Measurements from ENCODE around the gene FAM3B.
"Not testable (repeated sequence)": the region's sequence is repeated elsewhere in the genome, so short reads cannot be mapped to it uniquely, and the experiment has no call there.

The FAM3B gene, protein sequence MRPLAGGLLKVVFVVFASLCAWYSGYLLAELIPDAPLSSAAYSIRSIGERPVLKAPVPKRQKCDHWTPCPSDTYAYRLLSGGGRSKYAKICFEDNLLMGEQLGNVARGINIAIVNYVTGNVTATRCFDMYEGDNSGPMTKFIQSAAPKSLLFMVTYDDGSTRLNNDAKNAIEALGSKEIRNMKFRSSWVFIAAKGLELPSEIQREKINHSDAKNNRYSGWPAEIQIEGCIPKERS

DNA sequence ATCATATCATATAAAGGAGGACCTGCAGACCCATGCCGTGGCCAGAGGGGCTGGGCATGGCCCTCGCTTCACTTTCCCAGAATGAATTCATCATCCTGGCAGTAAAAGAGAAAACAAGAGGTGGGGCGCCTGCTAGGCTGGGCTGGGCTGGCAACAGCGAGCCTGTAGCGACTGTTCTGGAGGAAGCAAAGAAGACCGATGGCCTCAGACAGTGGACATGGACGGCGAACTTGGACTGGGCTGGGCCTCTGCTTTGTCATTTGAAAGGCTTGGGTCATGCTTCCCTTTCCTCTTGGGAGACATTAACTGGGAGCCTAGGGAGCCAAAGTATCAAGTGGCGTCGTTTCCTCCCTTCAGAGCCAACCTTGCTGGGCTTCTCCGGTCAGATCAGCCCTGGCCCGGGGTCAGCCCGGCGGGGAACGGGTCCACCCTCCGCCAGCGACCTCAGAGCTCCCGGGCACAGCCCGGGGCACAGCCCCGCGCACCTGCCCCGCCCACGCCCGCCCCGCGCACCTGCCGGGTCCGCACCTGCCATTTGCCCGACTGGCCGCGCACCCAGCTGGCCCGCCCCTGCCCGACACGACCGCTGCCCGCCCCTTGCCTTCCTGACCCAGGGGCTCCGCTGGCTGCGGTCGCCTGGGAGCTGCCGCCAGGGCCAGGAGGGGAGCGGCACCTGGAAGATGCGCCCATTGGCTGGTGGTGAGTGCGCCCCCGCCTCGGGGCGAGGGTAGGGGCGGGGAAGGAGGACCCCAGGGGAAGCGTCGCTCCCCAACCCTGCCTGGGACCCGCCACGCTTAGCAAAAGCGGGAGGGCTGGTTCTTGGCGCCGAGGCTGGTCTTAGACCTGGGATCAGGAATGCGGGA, at the start of gene FAM3B:
Gene FAM3B, plus strand, starts transcription at position 602 of the 863 bp plus-strand sequence. Its CDS starts 79 bp downstream, at position 681.
- no peak for DNase-seq (ENCODE audit: low read depth)

DNA sequence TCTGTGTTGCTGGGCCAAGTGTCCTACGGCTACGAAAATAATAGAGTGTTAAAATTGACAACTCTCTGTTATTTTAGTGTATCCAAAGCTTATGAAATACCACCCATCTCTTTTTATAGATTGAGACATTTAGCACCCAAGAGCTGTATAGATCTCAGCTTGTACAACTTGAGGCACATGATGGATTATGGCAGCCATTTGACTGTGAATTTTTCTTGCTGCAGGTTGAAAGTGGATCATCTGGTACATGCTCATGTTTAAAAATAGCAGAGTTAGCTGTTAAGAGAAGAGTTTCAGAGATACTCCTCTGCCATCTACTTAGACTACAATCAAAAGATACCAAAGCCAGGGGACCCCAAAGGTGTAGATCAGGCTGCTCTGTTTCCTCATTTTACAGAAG, 49.3 kb upstream of the FAM3B start:
- DNase-seq (ENCODE audit: low read depth) = no peak

DNA sequence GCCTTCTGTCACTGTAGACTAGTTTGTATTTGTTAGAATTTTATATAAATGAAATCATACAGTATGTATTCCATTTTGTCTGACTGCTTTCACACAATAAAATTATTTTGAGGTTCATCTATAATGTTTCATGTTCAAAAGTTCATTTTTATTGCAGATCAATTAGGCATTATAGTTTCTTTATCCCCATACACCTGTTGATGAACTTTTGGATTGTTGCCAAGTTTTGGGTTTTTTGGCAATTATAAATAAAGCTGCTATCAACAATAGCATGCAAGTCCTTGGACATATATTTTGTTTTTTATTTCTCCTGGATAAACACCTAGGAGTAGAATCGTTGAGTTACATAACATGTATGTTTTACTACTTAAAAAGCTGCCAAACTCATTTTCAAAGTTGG, 47.1 kb upstream of the FAM3B start:
- no peak for DNase-seq (ENCODE audit: low read depth)

DNA sequence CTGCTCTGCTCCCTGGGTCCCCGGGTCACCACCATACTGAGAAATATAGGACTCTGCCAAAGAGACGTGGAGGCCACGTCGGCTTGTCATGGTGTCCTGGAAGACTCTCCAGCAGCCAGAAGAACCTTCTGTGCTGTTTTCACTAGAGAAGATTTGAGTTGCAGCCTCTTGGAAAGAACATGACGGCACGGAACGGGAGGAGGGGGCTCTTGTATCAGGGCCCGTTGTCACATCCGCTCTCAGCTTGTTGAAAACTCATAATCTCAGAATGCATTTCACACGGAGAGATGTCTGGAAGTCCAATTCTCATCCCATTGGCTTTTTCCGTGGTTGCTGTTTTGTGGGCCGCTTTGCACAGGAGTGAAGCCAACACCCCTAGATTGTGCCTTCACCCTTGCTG, 39.4 kb upstream of the FAM3B start:
- no peak for DNase-seq (ENCODE audit: low read depth)

DNA sequence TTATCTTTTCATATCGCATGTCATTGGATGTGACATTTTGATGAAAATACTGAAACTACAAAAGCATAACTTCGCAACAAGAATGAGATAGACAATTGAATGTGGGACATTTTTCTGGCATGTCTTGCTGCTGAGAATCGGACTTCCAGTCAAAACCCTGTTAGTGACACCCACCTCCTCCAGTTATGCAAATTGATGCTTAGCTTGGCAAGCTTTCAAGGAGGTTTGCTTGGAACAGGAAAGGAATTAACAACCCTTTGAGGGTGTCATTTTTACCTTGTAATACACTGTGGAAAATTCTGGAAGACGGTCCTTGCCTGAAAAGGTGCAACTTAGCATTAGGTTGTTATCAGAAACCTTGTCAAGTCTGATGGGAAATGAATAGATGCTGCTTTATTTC, 38.8 kb upstream of the FAM3B start:
- no peak for DNase-seq (ENCODE audit: low read depth)

DNA sequence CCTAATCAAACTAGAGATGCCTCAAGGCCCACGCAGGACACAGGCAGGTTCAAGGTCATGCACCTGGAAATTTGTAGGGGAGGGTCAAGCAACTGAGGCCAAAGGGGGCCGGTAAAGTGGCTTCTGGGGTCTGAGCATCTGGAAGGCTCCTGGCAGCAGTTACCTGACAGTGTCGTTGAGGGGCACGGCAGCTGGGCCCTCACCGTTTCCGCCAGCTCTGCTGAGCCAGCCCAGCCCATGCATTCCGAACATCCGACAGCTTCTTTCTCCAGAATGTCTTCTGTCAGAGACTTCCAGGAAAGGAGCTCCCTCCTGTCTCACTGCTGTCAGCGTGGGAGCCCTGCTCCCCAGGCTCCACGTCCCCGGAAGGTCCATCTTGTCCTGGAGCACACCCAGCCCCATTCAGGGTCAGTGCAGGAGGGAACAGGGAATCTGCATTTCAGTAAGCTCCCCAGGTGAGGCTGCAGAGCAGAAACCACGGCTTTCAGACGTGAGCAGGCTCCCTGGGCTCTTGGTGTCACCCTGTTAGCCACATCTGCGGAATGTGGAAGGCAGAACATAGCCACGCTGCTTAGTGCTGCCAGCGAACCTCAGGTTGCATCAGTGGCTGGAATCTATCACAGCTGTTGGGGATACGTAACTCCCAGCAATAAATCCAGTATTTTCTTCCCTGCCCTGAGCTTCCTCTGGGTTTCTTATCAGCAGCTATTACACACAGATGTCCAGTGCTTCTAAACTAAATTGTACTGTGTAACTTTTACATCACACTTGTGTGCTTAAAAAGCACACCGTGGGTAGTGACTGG, 36.3 kb upstream of the FAM3B start:
- no peak for DNase-seq (ENCODE audit: low read depth)

DNA sequence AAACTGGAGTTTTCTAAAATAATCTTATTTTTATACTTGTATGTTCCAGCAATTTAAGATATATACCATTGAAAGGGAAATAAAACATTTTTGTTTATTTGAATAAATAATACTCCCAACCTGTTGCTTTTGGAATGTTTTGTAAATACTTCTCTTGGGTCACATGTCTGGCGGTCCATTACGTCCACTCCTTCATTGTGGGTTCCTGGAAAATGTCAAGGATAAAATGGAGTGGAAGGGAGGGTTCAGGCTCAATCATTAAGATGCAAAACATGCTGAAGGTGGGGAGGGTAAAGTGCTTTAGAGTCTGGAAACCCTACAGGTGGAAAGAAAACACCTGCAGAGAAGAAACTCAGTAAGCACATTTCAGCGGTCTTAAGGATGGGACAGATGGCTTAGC, 34.2 kb upstream of the FAM3B start:
- DNase-seq (ENCODE audit: low read depth) = no peak

DNA sequence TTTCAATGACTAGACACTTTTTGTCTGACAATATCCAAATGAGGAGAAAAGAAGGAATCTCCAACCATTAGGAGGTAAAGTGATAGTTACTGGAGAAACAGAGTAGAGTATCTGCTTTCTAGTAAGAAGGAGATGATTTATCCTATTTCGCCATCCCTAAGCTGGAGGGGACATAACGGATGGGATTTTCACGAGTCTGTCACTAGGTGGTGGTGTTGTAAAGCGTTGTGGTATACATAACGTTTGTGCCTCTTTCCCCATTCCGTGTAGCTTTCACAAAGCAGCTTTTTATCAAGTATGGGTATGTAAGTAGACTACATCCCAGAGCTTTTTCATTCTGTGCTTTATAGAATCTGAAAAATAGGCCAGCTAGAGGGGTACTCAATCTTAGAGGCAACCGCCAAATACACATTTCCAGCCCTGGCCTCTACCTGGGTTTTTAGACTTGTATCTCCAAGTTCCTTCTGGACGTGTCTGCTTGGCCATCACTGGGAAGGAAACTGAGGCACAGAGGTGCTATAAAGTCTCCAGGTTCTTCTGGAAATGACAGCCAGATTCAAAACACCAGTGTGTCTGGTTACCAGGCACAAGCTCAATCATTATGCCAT, 33.3 kb upstream of the FAM3B start:
- DNase-seq (ENCODE audit: low read depth) = peak; percentile 25

DNA sequence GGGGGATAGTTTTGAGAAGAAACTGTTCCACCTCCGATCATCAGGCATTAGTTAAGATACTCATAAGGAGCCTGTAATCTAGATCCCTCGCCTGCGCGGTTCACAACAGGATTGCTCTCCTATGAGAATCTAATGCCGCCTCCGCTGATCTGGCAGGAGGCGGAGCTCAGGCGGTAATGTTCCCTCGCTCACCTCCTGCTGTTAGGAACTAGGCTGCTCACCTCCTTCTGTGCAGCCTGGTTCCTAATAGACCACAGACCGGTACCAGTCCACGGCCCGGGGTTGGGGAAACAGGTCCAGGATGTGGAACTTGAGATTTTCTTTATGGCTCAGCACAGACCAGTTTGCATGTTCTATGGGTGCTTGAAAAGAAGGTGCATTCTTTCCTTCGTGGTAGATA, 27.2 kb upstream of the FAM3B start:
- no peak for DNase-seq (ENCODE audit: low read depth)

DNA sequence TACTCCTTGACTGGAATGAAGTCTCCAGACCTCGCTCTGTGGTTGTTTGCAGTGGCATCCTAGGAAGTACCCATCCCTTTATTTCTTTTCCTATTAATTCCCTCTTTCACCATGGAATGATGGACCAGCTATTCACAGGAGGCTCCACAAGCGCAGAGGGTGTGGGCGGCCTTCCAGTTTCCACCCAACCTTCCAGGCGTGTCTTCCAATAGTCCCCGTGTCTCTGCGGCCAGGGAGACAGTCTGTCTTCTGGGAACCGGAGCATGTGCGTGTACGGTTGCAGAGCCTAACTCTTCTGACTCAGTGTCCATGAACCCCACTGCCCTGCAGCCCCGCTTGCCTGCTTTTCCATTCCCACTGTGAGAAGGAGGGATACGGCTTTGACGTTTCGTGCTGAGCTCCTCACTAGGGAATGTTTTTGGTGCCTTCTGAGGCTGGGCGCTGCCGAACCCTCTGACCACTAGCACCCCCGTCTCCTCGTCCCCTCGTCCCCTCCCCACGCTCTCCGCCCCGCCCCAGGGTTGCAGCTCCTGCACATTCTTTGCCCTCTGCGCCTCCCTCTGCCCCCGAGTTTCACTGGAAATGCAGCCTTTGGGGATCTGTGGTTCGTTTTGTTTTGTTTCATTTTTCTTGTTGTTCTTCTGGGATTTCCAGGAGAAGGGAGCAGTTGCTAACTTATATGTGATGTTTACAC, 26.3 kb upstream of the FAM3B start:
- DNase-seq (ENCODE audit: low read depth) = no peak

DNA sequence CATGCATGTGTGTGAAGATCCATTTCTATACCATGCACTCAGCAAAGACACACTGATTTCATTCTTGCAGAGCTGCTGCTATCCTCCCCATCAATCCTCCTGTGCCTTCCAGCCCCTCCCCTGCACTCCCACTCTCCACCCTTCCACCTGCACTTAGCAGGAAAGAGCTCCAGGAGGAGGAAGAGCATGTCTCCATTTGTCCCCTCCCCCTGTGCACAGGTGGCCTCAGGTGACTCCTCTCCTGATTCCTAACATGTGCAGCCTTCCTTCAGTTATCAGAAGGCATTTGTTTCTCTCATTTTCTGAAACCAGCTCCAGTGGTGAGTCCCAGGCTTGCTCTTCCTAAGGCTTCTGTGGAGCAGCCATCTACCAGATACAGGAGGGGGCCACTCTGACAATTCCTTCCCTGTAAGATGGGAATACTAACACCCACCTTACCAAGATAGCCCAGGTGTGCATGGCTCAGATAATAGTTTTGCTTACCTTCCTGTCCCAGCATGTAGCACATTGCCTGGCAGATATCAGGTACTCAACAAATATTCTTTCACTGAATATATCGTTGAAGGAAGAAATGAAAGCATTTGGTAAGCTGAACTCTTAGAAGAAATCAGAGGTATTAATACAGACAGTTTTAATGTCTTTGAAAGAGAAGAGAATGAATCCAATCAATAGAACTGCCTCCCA, 21.9 kb upstream of the FAM3B start:
- DNase-seq (ENCODE audit: low read depth) = no peak

DNA sequence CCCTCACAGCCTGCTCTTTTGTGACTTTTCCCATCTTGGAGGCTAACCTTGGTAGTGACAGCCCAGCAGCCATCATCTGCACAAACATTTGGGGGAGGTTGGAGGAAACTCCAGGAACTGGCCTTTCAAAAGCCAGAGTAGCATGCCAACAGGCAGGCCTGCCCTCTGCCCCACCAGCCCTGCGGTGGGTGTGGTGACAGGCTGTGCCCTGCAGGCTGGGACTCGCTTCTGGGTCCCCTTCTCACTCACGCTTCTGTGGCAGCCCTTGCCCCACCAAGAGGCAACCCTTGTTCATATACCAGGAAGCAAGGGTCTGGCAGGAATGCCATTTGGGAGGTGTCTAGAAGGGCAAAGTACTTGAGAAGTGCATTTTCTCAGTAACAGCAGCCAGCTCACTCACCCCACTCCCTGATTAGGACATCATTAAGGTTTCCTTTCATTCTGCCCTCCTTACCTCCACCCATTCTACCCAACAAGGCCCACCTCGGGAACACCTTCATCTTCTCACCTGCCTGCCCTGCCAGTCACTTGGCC, 20.8 kb upstream of the FAM3B start:
- no peak for DNase-seq (ENCODE audit: low read depth)

DNA sequence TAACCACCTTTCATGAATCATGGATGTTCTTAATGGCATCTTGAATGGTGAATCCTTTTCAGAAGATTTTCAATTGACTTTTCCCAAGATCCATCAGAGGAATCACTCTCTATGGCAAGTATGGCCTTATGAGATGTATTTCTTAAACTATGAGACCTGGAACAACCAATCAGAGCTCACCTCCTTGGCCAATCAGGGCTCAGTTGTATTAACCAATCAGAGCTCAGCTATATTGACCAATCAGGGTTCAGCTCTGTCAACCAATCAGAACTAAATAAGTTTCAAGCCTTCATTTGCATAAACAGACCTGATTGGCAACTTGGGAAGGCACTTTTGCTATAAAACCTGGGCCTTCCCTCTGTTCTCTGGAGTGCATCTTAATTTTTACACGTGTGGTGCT, 13.6 kb upstream of the FAM3B start:
- no peak for DNase-seq (ENCODE audit: low read depth)

DNA sequence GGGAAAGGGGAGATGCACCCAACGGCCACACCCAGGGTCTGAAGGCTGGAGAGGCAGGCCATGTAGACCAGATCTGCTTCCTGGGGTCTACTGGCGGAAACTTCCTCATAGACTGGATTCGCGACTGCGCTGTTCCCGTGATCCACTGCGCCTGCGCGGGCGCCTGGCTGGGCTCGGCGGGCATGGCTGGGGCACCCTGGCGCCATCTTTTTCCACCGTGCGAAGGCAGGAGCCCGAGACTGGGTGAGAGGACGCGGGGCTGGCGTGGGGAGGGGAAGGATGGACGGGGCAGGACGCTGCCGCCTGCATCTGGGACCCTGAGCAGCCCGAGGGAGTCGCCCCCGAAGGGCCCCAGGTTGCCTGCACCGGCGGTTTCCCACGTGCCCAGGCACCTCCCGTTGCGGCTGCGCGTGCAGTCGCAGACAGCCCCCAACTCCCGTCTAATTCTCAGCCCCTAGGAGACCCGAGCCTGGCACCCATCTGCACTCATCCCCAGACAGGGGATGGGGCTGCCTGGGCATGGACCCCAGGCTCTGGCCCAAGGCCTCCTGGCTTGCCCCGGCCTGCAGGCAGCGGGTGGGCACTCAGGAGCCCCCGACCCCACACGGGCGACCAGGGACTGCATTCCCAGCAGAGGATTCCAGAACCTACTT, 12.4 kb upstream of the FAM3B start:
- DNase-seq (ENCODE audit: low read depth) = no peak

DNA sequence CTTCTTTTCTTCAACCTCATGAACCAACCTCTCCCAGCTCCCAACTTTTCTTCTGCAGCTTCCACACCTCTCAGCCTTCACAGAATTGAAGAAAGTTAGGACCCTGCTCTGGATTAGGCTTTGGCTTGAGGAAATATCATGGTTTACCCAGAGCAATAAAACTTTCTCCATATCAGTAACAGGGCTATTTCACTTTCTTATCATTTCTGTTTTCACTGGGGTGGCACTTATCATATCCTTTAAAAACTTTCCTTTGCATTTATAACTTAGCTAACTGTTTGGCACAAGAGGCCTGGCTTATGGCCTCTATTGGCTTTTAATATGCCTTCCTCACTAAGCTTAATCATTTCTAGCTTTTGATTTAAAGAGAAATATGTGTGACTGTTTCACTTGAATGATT, 9.4 kb upstream of the FAM3B start:
- DNase-seq (ENCODE audit: low read depth) = no peak

DNA sequence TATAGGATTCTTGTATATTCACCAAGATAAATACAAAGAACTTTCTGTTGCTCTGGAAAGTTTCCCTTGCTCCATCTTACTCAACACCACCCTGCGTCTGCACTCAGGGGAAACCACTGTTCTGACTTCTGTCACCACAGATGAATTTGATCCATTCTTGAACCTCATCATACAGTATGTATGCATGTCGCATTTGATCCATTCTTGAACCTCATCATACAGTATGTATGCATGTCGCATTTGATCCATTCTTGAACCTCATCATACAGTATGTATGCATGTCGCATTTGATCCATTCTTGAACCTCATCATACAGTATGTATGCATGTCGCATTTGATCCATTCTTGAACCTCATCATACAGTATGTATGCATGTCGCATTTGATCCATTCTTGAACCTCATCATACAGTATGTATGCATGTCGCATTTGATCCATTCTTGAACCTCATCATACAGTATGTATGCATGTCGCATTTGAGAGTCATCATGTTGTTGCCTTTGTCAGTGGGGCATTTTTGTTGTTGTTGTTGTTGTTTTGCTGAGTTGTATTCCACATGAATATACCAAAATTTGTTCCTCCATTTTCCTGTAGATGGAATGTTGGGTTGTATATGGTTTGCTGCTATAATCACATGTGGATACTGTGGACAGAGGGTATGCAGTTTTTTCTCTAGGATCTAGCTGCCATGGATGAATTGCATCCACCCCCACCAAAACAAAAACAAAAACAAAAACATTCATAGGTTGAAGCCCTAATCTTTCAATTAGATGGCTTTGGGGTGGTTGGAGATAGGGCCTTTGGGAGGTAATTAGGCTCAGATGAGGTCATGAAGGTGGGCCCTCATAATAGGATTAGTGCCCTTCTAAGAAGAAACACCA, 3.1 kb upstream of the FAM3B start:
- not testable (repeated sequence) for DNase-seq (ENCODE audit: low read depth)

DNA sequence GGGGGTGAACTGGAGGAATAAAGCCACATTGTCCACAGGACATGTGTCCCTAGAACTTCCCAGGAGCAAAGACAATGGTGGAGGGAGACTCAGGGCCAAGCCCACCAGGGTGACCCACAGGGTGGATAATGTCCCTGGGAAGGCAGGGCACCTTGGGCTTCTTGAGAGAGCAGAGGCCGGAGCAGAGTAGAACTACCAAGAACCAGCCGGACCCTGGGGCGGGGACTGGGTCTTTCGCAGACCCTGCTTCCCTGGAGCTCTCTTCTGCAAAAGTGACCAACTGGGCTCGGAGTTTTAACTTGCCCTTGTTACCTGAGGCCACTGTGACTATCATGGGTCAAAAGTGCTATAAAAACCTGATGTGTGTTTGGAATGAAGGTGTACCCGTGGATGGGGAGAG, 875 bp upstream of the FAM3B start:
- no peak for DNase-seq (ENCODE audit: low read depth)

DNA sequence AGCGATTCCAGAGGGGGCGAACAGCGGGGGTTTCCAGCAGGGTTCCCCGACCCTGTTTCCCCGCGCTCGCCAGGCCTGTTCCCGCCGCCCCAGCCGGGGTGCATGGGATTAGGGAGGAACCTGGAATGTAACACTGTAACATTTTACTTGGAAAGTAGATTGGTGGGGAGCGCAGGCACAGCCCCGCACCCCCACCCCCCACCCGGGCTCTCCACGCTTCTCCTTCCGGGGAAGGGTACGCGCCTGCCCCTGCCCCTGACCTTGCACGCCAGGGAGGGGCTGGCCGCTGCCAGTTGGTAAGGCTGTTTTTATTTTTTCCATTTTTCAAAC, 427 bp downstream of the FAM3B start:
- no peak for DNase-seq (ENCODE audit: low read depth)

DNA sequence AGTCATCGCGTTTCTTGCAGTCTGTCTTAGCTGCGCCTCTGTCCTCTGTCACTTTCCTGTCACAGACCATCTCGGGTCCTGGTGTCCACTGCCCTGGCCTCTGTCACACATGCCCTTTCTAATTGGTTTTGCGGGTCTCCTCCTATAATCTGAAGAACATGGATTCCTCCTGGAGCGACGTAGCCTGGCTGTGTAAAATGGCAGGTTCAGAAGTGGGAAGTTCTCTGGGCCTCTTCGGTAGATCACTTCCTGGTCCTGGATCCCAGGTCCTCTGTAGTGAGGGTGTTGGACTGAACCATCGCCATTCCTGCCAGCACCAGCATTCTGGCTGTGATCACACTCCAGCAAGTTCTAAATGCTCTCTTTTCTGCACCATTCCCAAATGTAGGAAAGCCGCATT, 857 bp downstream of the FAM3B start:
- no peak for DNase-seq (ENCODE audit: low read depth)

DNA sequence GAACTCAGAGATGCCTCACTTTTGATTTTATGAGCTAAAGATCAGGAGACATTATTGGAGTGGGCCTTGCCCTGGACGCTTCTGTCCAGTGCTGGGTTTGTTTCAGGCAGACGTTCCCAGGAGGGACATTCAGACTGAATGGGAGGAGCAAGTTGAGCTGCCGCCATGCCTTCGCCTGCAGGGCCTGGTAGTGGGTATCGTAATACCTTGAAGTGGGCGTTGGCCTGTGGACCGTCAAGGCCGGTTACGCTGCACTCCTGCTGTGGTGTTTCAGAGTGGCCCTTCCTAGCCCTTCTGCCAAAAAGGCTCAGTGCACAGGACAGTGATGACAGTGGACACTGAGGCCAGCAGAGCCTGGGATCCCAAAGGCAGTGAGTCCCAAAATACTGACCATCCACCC, 1.6 kb downstream of the FAM3B start:
- no peak for DNase-seq (ENCODE audit: low read depth)

Measured in CMK (cell line).